ENCODE data around the gene MUC2.

Gene MUC2

GRCh38 chr11:1033016-1033798 lies 41.5 kb upstream of the MUC2 start:
- no peak for DNase-seq (ENCODE audit: low read depth)
- H3K4me3 ChIP-seq (ENCODE audit: low read length), result no peak overlapping the region
- no peak for TF ChIP-seq CTCF (conservative IDR thresholded peaks at IDR 0.05; ENCODE audit: low read length)

- DNase-seq (ENCODE audit: low read depth), result peak; percentile 21
- no peak overlapping the region for H3K4me3 ChIP-seq (ENCODE audit: low read length)
- TF ChIP-seq CTCF (conservative IDR thresholded peaks at IDR 0.05; ENCODE audit: low read length), result no peak
Measured at GRCh38 chr11:1034001-1034400, 40.7 kb upstream of the MUC2 start.

- no peak overlapping the region for H3K4me3 ChIP-seq (ENCODE audit: low read length)
- TF ChIP-seq CTCF (conservative IDR thresholded peaks at IDR 0.05; ENCODE audit: low read length), result no peak
- DNase-seq (ENCODE audit: low read depth), result no peak
Measured at GRCh38 chr11:1034456-1035295, 40.0 kb upstream of the MUC2 start.

- H3K4me3 ChIP-seq (ENCODE audit: low read length), result no peak overlapping the region
- TF ChIP-seq CTCF (conservative IDR thresholded peaks at IDR 0.05; ENCODE audit: low read length), result no peak
- no peak for DNase-seq (ENCODE audit: low read depth)
Measured at GRCh38 chr11:1035577-1036283, 38.9 kb upstream of the MUC2 start.

- TF ChIP-seq CTCF (conservative IDR thresholded peaks at IDR 0.05; ENCODE audit: low read length), result no peak
- no peak for DNase-seq (ENCODE audit: low read depth)
- H3K4me3 ChIP-seq (ENCODE audit: low read length), result no peak within 1 kb of the TSS
Measured at GRCh38 chr11:1036303-1036923, 38.3 kb upstream of the MUC2 start, which contains the start of gene MUC6. TSS of gene MUC6 (minus strand) at chr11:1036718. CDS start at chr11:1036655, 63 bp downstream.

GRCh38 chr11:1036931-1037330 lies 37.7 kb upstream of the MUC2 start:
- no peak for DNase-seq (ENCODE audit: low read depth)
- H3K4me3 ChIP-seq (ENCODE audit: low read length), result no peak overlapping the region
- no peak for TF ChIP-seq CTCF (conservative IDR thresholded peaks at IDR 0.05; ENCODE audit: low read length)

All from AG10803 (cell line).